Measurements from ENCODE around the gene MT1F. TPM values are rescaled to one million over a fixed set of nuclear protein-coding genes. Genes with fewer than 3 reads are reported as not detected.
"Not testable (repeated sequence)": the region's sequence is repeated elsewhere in the genome, so short reads cannot be mapped to it uniquely, and the experiment has no call there.

MT1F gene
- total RNA-seq, 1 experiment from 2014 or later, result 2.6 TPM

- intact Hi-C loops (cut with micrococcal nuclease; ENCODE audit: unreplicated experiment), result no loop called here
- H3K9me3 Mint-ChIP-seq (ENCODE audit: low read depth, unreplicated experiment), result no peaks in the 10 kb centered on the region
- peak overlapping the region; percentile 50 for H3K4me3 Mint-ChIP-seq (ENCODE audit: low read depth, unreplicated experiment)
- H3K36me3 Mint-ChIP-seq (ENCODE audit: insufficient read depth, unreplicated experiment), result no peaks in the 10 kb centered on the region
- peaks cover 20% of the 10 kb centered on the region for H3K4me1 Mint-ChIP-seq (ENCODE audit: low read depth, unreplicated experiment)
- CTCF ChIA-PET, result interaction anchor here (1.0 to 1.1 kb wide), 2 partner anchors 17 to 36 kb away, joined by 4 read pairs; no protein-coding TSS in a partner anchor
- DNase-seq, result no peak
- H3K27me3 Mint-ChIP-seq (ENCODE audit: unreplicated experiment), result peaks cover 36% of the 10 kb centered on the region
- no TSS peak for BruUV-seq (replicated peaks)
- no peak overlapping the region for H3K27ac Mint-ChIP-seq (ENCODE audit: unreplicated experiment)
- TF ChIP-seq CTCF (IDR thresholded peaks at IDR 0.05; ENCODE audit: unreplicated experiment), result no peak
These were observed 40.3 kb upstream of the MT1F start for GRCh38 chr16:56617212-56618085.

- intact Hi-C loops (cut with micrococcal nuclease; ENCODE audit: unreplicated experiment), result no loop called here
- CTCF ChIA-PET, result interaction anchor here (1.0 to 1.1 kb wide), 2 partner anchors 18 to 35 kb away, joined by 4 read pairs; no protein-coding TSS in a partner anchor
- DNase-seq, result no peak
- Mint-ChIP-seq H3K4me3 (ENCODE audit: low read depth, unreplicated experiment) (no peak overlapping the region), H3K27ac (ENCODE audit: unreplicated experiment) (no peak overlapping the region), H3K36me3 (ENCODE audit: insufficient read depth, unreplicated experiment) (no peaks in the 10 kb centered on the region), H3K4me1 (ENCODE audit: low read depth, unreplicated experiment) (peaks cover 20% of the 10 kb centered on the region), H3K27me3 (ENCODE audit: unreplicated experiment) (peaks cover 36% of the 10 kb centered on the region), H3K9me3 (ENCODE audit: low read depth, unreplicated experiment) (no peaks in the 10 kb centered on the region)
- no peak for TF ChIP-seq CTCF (IDR thresholded peaks at IDR 0.05; ENCODE audit: unreplicated experiment)
- BruUV-seq (replicated peaks), result no TSS peak
These were observed 39.6 kb upstream of the MT1F start for GRCh38 chr16:56618138-56618537.

GRCh38 chr16:56620339-56620897 lies 37.3 kb upstream of the MT1F start:
- H3K4me1 Mint-ChIP-seq (ENCODE audit: low read depth, unreplicated experiment), result peaks cover 10% of the 10 kb centered on the region
- H3K4me3 Mint-ChIP-seq (ENCODE audit: low read depth, unreplicated experiment), result no peak overlapping the region
- H3K27me3 Mint-ChIP-seq (ENCODE audit: unreplicated experiment), result peaks cover 50% of the 10 kb centered on the region
- no peak for DNase-seq
- BruUV-seq (replicated peaks), result no TSS peak
- CTCF ChIA-PET, result no interaction called here
- intact Hi-C loops (cut with micrococcal nuclease; ENCODE audit: unreplicated experiment), result no loop called here
- TF ChIP-seq CTCF (IDR thresholded peaks at IDR 0.05; ENCODE audit: unreplicated experiment), result no peak
- no peaks in the 10 kb centered on the region for H3K9me3 Mint-ChIP-seq (ENCODE audit: low read depth, unreplicated experiment)
- no peak overlapping the region for H3K27ac Mint-ChIP-seq (ENCODE audit: unreplicated experiment)
- peaks cover 8% of the 10 kb centered on the region for H3K36me3 Mint-ChIP-seq (ENCODE audit: insufficient read depth, unreplicated experiment)

GRCh38 chr16:56621665-56622445 lies 35.9 kb upstream of the MT1F start:
- CTCF ChIA-PET, result interaction anchor here (0.7 kb wide), 1 partner anchor 1374 kb away, joined by 6 read pairs; no protein-coding TSS in a partner anchor
- BruUV-seq (replicated peaks), result not testable (repeated sequence)

GRCh38 chr16:56623184-56623583 lies 34.6 kb upstream of the MT1F start:
- H3K9me3 Mint-ChIP-seq (ENCODE audit: low read depth, unreplicated experiment); intact Hi-C loops (cut with micrococcal nuclease; ENCODE audit: unreplicated experiment); H3K36me3 Mint-ChIP-seq (ENCODE audit: insufficient read depth, unreplicated experiment); BruUV-seq (replicated peaks); H3K27ac Mint-ChIP-seq (ENCODE audit: unreplicated experiment); H3K4me3 Mint-ChIP-seq (ENCODE audit: low read depth, unreplicated experiment); DNase-seq: not testable (repeated sequence)
- Mint-ChIP-seq H3K4me1 (ENCODE audit: low read depth, unreplicated experiment) (peaks cover 23% of the 10 kb centered on the region), H3K27me3 (ENCODE audit: unreplicated experiment) (peaks cover 44% of the 10 kb centered on the region)
- CTCF ChIA-PET, result interaction anchor here (0.5 kb wide), 1 partner anchor 287 kb away, joined by 4 read pairs; no protein-coding TSS in a partner anchor

More at GRCh38 chr16:56621665-56622445, 35.9 kb upstream of the MT1F start:
- H3K9me3 Mint-ChIP-seq (ENCODE audit: low read depth, unreplicated experiment); H3K4me3 Mint-ChIP-seq (ENCODE audit: low read depth, unreplicated experiment); H3K27ac Mint-ChIP-seq (ENCODE audit: unreplicated experiment); DNase-seq; H3K36me3 Mint-ChIP-seq (ENCODE audit: insufficient read depth, unreplicated experiment); intact Hi-C loops (cut with micrococcal nuclease; ENCODE audit: unreplicated experiment): not testable (repeated sequence)
- H3K4me1 Mint-ChIP-seq (ENCODE audit: low read depth, unreplicated experiment), result peaks cover 18% of the 10 kb centered on the region
- peaks cover 56% of the 10 kb centered on the region for H3K27me3 Mint-ChIP-seq (ENCODE audit: unreplicated experiment)
